ENCODE measurements around the gene MYLK3.

GRCh38 chr16:46751381-46751780 lies 3.2 kb upstream of the MYLK3 start:
- TF ChIP-seq CTCF (IDR thresholded peaks at IDR 0.05) (no peak), POLR2A (IDR thresholded peaks at IDR 0.05) (no peak)
